GM10266 (cell line): Measurements from ENCODE around the gene SANBR.
"Not testable (repeated sequence)": the region's sequence is repeated elsewhere in the genome, so short reads cannot be mapped to it uniquely, and the experiment has no call there.

ENCODE experiments used
- DNase-seq: peaks from one replicate; pipeline ENCODE4 v3.0.0; 2012; ENCODE audit errors: extremely low spot score
- TF ChIP-seq, protein P1 (sequence below): IDR thresholded peaks from 2 replicates; pipeline ENCODE4 v1.5.1; 2012; ENCODE audit warnings: mild to moderate bottlenecking, low read depth; ENCODE audit not compliant: control insufficient read depth, insufficient read depth; ENCODE audit errors: missing control alignments

The SANBR gene

GRCh38 chr2:61018798-61019197, 46.9 kb upstream of the SANBR start:
- no peak for DNase-seq
- TF ChIP-seq, protein P1, sequence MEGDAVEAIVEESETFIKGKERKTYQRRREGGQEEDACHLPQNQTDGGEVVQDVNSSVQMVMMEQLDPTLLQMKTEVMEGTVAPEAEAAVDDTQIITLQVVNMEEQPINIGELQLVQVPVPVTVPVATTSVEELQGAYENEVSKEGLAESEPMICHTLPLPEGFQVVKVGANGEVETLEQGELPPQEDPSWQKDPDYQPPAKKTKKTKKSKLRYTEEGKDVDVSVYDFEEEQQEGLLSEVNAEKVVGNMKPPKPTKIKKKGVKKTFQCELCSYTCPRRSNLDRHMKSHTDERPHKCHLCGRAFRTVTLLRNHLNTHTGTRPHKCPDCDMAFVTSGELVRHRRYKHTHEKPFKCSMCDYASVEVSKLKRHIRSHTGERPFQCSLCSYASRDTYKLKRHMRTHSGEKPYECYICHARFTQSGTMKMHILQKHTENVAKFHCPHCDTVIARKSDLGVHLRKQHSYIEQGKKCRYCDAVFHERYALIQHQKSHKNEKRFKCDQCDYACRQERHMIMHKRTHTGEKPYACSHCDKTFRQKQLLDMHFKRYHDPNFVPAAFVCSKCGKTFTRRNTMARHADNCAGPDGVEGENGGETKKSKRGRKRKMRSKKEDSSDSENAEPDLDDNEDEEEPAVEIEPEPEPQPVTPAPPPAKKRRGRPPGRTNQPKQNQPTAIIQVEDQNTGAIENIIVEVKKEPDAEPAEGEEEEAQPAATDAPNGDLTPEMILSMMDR = no peak

- TF ChIP-seq, protein P1 = no peak
- no peak for DNase-seq
Observed at GRCh38 chr2:61021228-61021660, 44.4 kb upstream of the SANBR start.

GRCh38 chr2:61023670-61024069, 42.0 kb upstream of the SANBR start:
- TF ChIP-seq, protein P1 = no peak
- no peak for DNase-seq

GRCh38 chr2:61029533-61029932, 36.1 kb upstream of the SANBR start:
- TF ChIP-seq, protein P1 = no peak
- no peak for DNase-seq

DNA sequence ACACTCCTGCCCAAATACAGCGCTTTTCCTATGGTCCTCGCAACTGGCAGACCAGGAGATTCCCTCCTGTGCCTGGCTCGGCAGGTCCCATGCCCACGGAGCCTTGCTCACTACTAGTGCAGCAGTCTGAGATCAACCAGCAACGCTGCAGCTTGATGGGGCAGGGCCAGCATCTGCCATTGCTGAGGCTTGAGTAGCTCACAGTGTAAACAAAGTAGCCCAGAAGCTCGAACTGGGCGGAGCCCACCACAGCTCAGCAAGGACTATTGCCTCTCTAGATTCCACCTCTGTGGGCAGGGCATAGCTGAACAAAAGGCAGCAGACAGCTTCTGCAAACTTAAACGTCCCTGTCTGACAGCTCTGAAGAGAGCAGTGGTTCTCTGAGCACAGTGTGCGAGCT, 31.1 kb upstream of the SANBR start:
- not testable (repeated sequence) for DNase-seq

DNA sequence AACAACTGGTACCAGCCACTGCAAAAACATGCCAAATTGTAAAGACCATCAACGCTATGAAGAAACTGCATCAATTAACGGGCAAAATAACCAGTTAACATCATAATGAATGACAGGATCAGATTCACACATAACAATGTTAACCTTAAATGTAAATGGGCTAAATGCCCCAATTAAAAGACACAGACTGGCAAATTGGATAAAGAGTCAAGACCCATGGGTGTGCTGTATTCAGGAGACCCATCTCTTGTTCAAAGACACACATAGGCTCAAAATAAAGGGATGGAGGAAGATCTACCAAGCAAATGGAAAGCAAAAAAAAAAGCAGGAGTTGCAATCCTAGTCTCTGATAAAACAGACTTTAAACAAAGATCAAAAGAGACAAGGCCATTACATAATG, 29.0 kb upstream of the SANBR start:
- DNase-seq = not testable (repeated sequence)

DNA sequence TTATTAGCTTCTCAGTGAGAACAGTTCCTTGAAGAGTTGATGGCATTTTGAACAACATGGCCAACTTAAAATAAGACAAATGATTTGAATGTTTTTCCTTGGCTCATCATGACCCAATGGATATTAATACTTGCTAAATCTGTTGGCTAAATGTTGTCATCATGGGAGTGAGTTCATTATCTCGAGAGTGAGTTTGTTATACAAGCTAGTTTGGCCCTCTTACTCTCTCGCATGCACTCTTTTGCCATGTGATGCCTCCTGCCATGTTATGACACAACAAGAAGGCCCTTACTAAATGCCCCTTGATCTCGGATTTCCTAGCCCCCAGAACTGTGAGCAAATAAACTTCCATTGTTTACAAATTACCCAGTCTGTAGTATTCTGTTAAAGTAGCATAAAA, 22.9 kb upstream of the SANBR start:
- DNase-seq = no peak
- TF ChIP-seq, protein P1 = no peak

- TF ChIP-seq, protein P1 = no peak
- DNase-seq = no peak
Observed at GRCh38 chr2:61044636-61045035, 21.0 kb upstream of the SANBR start.
